ENCODE data around the gene SFXN3.
A peak's percentile ranks its signal among the peaks of the same experiment; 100 is the strongest.

SFXN3 gene

DNA sequence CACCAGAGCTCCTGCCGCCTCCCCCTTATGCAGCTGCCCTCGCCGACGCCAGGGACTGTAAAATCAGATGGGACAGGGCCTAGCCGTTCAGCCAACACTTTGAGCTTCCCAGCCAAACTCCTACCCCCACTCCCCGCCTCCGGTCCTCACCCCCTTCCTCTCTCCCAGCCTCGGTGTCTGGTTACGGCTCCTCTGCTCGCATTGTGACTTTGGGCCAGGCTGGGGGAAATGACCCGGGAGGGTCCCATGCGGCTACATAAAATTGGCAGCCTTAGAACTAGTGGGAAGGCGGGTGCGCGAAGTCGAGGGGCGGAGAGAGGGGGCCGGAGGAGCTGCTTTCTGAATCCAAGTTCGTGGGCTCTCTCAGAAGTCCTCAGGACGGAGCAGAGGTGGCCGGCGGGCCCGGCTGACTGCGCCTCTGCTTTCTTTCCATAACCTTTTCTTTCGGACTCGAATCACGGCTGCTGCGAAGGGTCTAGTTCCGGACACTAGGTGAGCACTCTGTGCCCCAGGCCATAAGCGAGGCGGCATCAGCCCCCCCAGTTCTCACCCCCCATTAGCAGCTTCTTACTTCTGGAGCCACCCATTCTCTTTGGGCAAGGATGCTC is 30.7 kb downstream of the SFXN3 start, which contains the start of gene KAZALD1:
TSS of gene KAZALD1 (plus strand) at position 366 of the 608 bp plus-strand sequence. CDS start 604 bp downstream, outside the sequence.
- peak; percentile 86 for DNase-seq

DNA sequence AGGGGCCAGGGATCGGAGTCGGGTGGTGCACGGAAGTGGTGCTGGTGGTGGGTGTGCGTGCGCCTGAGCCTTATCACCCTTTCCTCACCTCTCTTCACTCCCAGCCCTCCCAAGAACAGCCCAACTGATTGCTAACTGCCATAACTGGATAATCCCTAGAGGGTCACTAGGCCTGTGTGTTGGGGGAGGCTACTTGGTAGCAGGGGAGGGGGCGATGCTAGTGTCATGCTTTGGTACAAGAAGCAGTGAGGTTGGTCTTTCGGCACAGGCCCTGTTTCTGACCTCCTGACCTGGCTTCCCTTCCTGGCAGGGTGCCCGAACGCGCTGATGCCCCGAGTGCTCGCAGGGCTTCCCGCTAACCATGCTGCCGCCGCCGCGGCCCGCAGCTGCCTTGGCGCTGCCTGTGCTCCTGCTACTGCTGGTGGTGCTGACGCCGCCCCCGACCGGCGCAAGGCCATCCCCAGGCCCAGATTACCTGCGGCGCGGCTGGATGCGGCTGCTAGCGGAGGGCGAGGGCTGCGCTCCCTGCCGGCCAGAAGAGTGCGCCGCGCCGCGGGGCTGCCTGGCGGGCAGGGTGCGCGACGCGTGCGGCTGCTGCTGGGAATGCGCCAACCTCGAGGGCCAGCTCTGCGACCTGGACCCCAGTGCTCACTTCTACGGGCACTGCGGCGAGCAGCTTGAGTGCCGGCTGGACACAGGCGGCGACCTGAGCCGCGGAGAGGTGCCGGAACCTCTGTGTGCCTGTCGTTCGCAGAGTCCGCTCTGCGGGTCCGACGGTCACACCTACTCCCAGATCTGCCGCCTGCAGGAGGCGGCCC is 31.4 kb downstream of the SFXN3 start:
- DNase-seq = peak; percentile 58

DNA sequence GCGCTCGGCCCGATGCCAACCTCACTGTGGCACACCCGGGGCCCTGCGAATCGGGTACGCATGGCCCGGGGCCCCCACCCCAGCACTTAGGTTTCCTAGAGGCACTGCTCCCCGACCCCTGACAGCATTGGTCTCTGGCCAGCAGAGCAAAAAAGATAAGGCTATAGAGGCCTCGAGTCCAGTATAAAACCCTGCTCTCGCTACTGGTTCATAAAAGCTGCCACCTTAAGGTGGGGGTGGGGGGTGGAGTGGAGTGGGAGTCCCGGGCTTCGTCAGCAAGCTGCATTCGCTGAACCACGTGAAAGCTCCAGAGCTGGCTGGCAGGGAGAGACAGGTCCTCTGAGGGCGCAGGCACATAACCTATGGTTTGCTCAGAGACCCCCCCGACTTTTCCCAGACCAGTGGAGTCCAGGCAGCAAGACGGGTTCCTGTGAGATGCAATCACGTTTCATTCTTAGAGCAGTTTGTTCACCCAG is 32.1 kb downstream of the SFXN3 start:
- no peak for DNase-seq

DNA sequence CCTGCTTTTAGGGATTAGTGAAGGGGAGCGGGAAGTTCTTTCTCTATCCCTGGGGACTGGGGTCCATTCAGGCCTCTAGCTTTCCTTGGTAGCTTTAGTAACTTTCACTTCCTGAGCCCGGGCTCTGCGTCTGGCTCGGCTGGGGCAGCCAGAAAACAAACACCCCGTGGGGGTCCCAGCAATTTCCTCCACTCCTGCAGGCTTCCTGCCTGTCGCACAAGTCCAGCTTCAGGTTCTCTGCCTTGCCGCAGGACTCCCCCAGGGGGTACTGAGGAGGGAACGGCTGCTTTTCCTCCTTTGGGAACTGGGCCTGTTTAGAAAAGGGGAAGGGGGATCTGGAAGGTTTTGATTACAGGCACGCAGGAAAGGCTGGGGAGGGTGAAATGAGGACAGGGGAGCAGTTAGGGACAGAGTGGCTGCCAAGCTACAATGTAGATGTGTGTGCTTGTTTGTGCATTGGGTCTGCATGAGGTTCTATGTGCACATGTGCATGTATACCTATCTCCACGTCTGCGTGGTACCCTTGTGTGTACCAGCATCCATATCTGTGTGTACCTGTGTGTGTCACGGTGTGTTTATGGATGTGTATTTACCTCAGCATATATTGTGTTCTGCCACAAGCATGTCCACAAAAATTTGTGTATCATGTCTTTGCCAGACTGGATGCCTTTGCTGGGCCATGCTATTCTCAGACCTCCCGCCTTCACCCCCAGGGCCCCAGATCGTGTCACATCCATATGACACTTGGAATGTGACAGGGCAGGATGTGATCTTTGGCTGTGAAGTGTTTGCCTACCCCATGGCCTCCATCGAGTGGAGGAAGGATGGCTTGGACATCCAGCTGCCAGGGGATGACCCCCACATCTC is 32.7 kb downstream of the SFXN3 start:
- DNase-seq = no peak

DNA sequence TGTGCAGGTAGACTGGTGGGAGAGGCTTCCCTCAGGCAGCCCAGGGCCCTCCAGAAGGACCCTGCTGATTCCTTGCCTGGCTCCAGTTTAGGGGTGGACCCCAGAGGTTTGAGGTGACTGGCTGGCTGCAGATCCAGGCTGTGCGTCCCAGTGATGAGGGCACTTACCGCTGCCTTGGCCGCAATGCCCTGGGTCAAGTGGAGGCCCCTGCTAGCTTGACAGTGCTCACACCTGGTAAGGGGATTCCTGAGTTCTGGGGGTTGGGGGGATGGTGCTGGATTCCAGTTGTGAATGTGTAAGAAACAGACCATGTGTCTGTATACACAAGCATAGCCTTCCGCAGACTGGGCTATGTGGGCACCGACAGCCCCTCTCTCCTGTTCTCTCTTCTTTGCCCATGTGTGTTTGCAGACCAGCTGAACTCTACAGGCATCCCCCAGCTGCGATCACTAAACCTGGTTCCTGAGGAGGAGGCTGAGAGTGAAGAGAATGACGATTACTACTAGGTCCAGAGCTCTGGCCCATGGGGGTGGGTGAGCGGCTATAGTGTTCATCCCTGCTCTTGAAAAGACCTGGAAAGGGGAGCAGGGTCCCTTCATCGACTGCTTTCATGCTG is 33.5 kb downstream of the SFXN3 start:
- no peak for DNase-seq

DNA sequence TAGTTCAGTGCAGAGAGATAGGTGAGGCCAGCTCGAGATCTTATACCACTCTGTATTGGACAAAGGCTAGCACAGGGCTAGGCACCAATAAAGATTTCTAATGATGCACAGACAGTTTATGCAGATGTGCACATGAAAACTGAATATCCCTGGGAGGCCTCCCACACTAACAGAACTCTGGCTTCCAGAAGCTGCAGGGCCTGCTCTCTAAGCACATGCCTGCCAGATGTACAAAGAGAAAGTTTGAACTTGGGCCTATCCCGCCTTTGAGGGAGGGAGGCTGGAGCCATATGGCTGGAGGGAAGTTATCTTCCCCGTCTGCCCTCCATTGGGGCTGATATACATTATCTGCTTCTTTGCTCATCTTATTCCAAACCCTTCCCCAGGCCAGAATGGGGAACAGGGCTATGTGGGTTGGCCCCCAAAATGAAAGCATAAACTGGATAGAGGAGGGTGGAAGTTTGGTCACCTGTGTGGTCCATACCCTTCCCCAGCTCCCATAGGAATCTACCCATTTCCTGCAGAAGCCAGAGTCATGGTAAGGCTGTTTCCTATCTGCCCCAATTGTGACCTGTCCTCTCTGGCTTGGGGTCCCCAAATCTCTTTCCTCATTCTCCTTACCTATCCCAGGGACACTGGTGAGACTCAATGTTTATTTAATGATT is 34.6 kb downstream of the SFXN3 start:
- peak; percentile 31 for DNase-seq

DNA sequence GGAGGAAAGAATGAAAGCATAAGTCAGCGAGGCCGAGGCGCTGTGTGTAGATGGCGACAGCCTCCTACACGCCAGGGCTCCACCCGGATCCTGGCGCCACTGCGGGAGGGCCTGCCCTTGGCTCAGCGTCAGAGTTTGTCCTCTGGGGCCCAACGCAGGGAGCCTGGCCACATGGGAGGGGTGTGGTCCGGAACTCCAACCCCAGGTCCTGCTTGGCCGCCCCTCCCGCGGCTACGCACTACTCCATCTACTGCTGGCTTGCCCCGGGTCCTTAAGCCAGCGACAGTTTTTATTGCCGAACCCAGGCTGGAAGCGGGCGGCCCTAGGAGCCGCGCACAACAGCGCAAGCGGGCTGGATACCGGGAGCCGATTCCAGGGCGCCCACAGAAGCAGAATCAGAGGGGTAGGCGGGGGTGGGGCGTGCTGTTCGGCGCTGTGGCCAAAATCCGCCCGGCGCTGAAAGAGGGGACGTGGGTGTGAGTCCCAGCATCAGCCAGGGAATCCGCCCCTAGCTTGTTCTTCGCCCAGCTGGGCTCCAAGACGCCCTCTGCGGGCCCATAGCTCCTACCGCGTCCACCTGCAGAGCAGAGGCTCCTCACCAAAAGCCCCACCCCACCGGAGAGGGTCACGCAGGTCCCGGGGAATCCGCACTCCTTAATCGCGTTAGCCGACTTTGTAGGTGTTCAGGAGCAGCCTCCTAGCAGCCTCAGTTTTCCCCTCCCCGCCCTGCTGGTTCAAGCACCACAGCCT is 35.3 kb downstream of the SFXN3 start:
- peak; percentile 66 for DNase-seq

DNA sequence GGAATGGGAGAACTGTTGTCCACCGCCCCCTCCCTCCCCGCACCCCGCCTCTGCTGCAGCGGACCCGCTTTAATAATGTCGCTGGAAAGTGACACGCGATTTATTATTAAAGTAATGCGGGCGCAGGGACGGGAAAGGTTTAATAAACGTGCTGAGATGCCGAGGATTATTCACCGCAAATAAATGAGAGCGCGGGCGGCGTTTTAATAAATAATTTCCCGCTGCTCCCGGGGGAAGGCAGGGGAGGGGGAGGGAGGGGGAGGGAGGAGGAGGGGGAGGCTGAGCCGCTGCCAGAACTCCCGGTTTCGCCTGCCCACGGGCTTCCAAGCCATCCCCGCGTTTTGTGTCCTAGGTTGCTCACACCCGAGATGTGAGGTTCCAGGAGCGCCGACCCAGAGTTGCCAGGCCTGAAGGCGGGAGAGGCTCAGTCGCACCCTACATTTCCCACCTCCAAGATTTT is 35.9 kb downstream of the SFXN3 start:
- DNase-seq = peak; percentile 28

DNA sequence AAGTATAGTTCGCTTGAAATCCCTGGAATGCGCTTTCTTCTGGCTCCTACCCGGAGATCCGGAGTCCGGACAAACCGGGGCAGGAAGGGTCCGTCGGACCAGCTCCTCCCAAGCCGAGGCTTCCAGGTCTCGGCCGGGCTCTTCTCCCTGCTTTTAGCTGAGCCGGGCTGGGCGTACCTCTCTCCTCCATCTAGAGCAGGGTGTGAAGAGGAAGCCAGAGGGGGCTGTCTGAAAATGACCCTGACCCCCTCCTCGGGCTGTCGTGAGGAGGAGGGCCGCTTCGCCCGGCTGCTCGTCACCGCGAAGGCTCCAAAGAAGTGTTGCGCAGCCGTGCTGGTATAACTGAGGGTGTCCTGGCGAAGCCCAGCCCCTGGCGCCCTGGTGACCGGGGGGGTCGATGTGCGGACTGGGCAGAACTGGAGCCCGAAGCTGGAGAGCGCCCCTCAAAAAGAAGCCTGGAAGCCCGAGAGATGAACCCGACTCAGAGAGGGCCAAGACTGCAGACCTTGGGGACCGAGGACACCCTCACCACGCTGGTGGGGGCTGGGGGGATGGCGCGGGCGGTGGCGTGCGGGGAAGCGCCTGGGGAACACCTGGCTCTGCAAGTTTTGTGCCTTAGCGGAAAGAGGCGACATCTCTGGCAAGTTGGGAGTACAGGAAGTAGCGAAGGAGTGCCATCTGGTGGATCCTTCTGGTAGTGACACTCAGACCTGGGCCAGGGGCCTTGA is 36.5 kb downstream of the SFXN3 start:
- peak; percentile 78 for DNase-seq

DNA sequence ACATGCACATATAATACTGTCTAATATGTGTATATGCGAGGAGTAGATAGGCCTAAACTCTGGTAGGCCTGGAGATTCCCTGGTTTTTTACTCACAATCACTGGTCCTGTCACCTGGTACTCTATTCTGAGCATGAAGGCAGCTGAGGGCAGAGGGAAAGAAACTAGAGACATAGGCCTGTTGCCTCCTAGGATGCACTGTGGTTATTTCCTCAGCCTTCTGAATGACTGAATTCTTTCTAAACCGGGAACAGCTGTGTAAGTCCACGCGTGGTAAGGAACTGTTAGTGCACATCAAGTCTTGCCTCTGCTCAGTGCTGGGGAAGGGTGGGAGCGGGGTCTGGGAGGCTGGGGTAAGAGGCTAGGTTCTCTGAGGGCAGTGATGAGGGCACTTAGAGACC is 38.4 kb downstream of the SFXN3 start:
- no peak for DNase-seq

DNA sequence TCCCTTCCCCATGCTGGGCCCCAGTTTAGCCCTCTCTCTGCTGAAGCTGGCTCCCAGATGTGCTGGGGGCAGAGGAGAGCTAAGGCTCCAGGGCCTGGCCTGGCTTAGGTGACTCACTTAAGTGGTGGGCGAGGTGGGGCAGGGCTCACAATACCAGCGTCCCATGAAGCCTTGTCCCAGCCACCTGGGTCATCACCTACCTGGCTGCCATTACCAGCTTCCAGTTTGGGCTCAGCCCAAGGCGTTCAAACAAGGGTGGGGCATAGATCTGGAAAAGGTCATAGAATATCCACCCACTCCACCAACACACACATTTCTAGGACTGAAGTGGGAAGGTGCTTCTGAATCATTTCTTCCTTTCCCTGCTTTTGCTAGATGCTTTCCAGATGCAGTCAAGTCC is 39.1 kb downstream of the SFXN3 start:
- no peak for DNase-seq

DNA sequence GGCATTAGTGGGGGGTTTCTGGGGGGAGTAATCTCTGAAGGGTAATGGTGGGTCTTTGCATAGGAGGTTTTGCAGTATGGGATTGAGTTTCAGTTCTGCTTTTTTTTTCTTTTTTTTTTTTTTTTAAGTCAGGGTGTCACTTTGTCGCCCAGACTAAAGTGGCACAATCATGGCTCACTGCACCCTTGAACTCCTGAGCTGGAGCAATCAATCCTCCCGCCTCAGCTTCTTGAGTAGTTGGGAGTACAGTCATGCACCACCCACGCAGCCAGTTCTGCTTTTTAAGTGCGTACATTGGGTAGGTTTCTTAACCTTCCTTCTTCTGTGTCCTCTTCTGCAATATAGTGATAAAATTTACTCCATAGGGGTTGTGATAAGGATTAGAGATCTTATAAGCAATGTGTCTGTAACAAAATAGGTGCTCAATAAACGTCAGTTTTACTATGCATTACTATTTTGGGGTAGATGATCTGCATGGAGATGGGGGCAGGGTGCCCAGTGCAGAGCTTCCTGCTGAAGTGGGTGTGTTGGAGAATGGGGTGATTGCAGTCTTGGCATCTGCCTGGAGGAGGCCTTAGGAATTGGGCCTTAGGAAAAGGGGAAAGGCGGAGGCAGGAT is 40.3 kb downstream of the SFXN3 start:
- no peak for DNase-seq

DNA sequence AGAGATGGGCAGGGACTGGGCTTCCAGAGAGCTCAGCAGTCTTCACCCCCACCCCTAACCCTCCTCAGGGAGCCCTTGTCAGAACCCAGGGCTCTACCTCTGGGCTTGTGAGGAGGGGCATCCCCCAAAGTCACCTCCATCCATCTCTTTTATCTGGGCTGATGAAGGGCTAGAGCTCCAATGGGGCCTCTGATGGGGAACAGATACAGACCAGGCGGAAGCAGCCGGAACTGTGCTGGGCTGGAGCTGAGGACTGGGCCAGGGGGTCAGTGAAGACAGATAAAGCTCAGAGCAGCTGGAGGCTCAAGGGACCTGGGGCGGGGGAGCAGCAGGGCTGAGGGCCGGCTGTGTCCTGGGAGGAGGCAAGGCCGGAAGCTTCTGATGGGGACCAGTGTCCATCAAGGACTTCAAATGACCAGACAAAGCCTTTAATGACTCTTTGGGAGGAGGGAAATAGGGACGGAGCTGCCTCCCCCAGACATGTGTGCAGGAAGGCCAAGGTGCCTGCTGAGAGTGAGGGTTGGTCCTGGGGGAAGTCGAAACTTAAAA is 40.9 kb downstream of the SFXN3 start:
- no peak for DNase-seq

DNA sequence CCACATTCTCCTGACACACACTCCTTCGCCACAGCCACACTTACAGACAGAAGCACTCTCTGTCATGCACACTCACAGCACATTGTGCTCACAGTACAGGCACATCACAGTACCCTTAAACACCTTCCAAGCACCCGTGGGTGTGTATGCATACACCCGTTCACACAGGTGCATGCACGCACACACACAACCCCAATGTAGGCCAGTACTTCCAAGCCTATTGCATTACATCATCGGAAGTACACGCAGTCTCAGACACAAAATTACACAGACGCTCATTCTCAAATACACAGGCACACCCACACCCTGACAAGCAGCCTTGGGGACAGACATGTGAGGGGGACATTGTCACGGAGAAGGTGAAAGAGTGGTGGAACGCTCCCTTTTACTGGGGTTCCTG is 41.9 kb downstream of the SFXN3 start:
- no peak for DNase-seq

DNA sequence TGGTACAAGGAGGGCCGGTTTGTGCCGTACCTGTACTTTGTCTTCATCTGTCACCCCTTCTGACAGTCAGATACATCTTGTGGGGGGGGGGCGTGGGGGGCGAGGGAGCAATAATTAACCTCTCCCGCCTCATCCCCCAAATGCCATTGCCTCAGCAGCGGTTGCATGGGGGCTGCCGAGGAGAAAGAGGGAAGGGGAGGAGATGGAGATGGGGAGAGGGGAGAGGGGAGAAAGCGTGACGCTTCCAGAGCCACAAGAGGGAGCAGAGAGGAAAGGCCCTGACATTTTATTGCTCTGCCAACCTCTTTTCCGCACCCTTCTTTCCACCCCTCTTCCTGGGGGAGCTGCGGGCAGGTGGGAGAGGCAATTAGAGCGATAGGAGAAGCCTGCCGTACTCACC is 42.6 kb downstream of the SFXN3 start:
- no peak for DNase-seq

DNA sequence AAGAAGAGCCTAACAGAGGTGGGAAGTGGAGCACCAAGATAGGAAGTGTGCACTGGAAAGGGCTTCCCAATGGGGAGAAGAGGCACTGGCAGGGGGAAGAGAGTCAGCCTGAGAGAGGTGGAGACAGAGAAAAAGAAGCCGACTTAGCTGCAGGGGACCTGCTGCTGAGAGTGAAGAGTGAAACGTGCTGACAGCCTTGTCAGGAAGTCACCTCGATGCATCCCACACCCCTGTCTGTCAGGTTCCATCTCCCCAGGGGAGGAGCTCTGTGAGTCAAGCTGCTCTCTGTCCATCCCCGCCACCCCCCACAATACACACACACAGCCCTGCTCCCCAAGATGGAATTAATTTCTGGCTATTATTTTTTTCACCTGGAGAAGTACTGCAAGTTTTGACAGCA is 44.7 kb downstream of the SFXN3 start:
- no peak for DNase-seq

DNA sequence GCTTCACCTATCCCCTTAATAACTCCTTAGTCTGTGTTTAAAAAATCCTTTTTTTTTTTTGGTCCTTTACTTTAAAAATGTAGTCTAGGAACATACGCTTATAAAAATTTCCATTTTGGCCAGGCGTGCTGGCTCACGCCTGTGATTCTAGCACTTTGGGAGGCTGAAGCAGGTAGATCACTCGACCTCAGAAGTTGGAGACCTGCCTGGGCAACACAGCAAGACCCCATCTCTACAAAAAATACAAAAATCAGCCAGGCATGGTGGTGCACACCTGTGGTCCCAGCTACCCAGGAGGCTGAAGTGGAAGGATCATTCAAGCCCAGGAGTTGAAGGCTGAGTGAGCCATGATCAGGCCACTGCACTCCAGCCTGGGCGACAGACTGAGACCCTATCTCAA is 45.6 kb downstream of the SFXN3 start:
- no peak for DNase-seq

DNA sequence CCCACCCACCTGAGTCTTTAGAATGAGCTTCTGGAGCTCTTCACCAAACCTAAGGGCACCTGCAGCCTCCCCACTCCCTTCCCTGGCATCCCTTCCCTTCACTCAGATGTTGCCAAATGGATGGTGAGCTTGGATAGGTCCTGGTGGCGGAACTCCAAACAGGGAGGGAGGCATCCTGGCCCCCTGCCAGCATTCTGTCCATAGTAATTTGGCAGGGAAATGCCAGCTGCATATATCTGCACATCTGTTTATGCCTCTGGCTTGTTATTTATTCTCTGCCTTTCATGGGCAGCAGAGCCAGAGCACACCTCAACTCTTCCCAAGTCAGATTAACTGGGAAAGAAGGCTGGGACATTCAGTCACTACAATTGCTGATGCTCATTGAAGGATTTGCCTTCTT is 48.8 kb downstream of the SFXN3 start:
- DNase-seq = no peak

DNA sequence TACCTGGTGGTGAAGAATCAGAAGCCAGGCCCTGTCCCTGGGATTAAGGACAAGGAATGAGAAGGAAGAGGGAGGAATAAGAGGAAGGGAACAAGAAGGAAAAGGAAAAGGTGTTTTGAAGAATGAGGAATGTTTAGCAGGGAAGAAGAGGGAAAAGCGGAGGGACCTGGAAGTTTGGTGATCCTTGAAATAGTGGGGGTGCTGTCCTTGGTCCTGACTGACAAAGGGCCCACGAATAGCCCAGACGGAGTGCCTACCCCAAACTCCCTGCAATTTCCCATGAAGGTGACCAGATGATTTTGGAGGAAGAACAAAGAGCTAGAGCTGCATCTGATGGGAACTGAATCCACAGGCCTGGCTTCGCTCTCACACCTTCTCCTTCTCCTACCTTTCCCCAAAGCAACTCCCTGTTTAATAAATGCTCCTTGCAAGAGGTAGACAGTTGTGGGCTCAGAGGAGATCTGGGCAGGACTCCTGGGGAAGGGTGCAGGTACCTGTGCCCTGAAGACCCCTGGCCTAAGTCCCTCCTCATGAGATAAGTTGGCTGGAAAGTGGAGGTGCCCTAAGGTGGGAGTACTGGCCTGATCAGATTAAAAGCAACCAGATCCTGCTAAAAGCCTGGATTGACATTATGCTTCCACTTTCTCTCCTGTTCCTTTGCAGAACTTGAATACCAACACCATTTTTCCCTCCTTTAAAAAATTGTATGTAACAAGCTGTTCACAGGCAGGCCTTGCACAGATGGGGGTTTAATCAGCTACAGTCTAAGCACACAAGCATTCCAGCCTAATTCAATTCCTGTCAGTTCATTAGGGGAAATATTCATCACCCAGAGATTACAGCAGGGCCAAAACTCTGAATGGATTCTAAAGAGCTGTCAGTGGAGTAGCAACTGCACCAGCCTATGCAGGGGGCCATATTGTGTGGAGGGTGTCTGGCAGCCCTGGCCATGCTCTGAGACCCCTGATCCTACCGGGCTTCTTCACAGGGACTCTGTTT is 50.2 kb downstream of the SFXN3 start:
- DNase-seq = peak; percentile 27
